BE2C (cell line): Measurements from ENCODE around the gene DSTN.

Source experiments
- DNase-seq: peaks from one replicate; pipeline ENCODE4 v3.0.0-alpha.2; 2020
- H3K27me3 ChIP-seq: fragments of 250-450 bp; sonication (Bioruptor Pico); 2 replicates; pipeline ENCODE4 v1.5.1; 2020; ENCODE audit warnings: mild to moderate bottlenecking
- H3K36me3 ChIP-seq: fragments of 250-450 bp; sonication (Bioruptor Pico); 2 replicates; pipeline ENCODE4 v1.5.1; 2020; ENCODE audit warnings: mild to moderate bottlenecking
- H3K4me1 ChIP-seq: fragments of 250-450 bp; sonication (Bioruptor Pico); 2 replicates; pipeline ENCODE4 v1.5.1; 2020
- H3K4me3 ChIP-seq: 2 replicates; pipeline ENCODE4 v1.5.1; 2011; ENCODE audit warnings: low read depth, low read length
- H3K9me3 ChIP-seq: fragments of 250-450 bp; sonication (Bioruptor Pico); 2 replicates; pipeline ENCODE4 v1.5.1; 2020
- CTCF ChIP-seq: IDR thresholded peaks from 2 replicates; pipeline ENCODE4 v1.5.1; 2012; ENCODE audit warnings: mild to moderate bottlenecking, low read depth, low read length

The DSTN gene

DNA sequence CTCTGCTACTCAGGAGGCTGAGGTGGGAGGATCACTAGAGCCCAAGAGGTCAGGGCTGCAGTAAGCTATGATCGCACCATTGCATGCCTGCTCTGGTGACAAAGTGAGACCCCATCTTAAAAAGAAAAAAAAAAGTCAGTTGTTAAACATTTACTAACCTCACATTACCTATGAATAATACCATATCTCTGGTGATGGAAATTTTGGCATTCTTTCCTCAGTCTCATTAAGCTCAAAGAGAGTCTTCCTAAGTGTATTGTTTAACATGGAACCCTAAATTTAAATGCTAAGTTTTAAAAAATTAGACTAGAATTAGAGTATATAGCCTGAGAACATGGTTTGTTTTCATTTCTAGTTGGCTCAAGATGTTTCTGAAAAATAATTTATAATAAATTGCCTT, 27.4 kb upstream of the DSTN start:
- Histone ChIP-seq H3K4me1 (no peaks in the 10 kb centered on the region), H3K9me3 (no peaks in the 10 kb centered on the region), H3K36me3 (no peaks in the 10 kb centered on the region), H3K4me3 (no peak overlapping the region), H3K27me3 (peaks cover 20% of the 10 kb centered on the region)
- no peak for DNase-seq
- TF ChIP-seq CTCF = no peak

GRCh38 chr20:17542993-17543412, 26.9 kb upstream of the DSTN start:
- no peaks in the 10 kb centered on the region for H3K36me3 ChIP-seq
- H3K9me3 ChIP-seq = no peaks in the 10 kb centered on the region
- no peak overlapping the region for H3K4me3 ChIP-seq
- TF ChIP-seq CTCF = no peak
- H3K27me3 ChIP-seq = peaks cover 20% of the 10 kb centered on the region
- DNase-seq = no peak
- H3K4me1 ChIP-seq = no peaks in the 10 kb centered on the region

DNA sequence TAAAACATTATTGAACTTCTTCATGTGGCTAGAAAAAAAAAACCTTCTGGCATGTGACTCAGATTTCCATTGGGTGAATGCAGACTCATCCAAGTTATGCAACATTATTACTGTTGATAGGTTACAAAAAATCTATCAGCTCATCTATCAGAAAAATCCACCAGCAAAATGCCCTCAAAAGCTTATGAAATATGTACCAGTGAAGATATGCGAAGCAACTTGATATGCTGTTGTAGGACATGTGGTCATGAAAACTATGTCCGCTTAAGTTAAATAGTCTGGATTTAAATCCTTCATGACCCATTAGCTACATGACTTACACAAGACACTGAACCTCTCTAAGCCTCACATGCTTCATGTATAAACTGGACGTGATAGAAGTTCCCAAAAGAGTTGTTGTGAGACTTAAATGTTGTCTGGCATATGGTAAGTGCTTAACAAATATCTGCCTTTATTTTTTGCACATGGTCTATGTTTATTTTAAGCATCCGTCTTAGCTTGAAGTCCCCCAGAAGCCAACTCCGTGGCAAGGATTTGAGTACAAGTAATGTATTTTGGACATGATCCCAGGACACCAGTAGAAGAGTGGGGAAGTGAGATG, 26.2 kb upstream of the DSTN start:
- TF ChIP-seq CTCF = no peak
- no peak for DNase-seq
- no peaks in the 10 kb centered on the region for H3K4me1 ChIP-seq
- no peak overlapping the region for H3K4me3 ChIP-seq
- peaks cover 18% of the 10 kb centered on the region for H3K27me3 ChIP-seq
- H3K36me3 ChIP-seq = no peaks in the 10 kb centered on the region
- no peaks in the 10 kb centered on the region for H3K9me3 ChIP-seq

DNA sequence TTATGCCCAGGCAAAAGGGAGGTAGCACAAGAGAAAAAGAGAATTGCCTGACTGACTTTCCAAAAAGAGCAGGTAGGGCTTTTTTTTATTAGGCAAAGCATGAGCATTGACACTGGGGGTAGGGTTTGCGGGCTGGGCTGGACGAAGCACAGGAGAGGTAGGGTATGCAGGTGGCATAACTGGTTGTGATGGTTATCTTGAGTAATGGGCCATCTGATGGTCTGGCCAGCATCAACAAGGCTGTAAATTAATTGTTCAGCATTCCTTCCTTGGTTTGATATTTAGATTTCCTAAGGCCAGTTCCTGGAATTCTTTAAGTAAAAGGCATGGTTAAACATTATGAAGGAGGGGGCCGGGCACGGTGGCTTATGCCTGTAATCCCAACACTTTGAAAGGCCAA, 24.7 kb upstream of the DSTN start:
- TF ChIP-seq CTCF = no peak
- H3K36me3 ChIP-seq = no peaks in the 10 kb centered on the region

DNA sequence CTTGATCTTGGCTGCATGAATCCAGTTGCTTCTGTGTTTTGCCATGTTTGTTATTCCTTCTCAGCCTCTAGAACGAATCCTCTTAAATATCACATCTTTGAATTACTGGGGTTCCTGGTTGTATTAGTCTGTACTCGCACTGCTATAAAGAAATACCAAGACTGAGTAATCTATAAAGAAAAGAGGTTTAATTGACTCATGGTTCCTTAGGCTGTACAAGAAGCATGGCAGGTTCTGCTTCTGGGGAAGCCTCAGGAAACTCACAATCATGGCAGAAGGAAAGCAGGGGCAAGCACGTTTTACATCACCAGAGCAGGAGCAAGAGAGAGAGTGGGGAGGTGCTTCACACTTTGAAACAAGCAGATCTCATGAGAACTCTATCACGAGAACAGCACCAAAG, 20.7 kb upstream of the DSTN start:
- Histone ChIP-seq H3K36me3 (no peaks in the 10 kb centered on the region), H3K9me3 (no peaks in the 10 kb centered on the region), H3K4me1 (no peaks in the 10 kb centered on the region), H3K27me3 (peaks cover 9% of the 10 kb centered on the region; the same call in 1 of the 2 replicates), H3K4me3 (no peak overlapping the region)
- TF ChIP-seq CTCF = no peak
- no peak for DNase-seq

More for the DNA sequence above, 24.7 kb upstream of the DSTN start:
- no peak overlapping the region for H3K4me3 ChIP-seq
- H3K4me1 ChIP-seq = no peaks in the 10 kb centered on the region
- H3K27me3 ChIP-seq = peaks cover 17% of the 10 kb centered on the region
- no peaks in the 10 kb centered on the region for H3K9me3 ChIP-seq
- DNase-seq = no peak

- H3K4me1 ChIP-seq = no peaks in the 10 kb centered on the region; the same call in 1 of the 2 replicates
- no peak overlapping the region for H3K4me3 ChIP-seq
- no peak for TF ChIP-seq CTCF
- no peak for DNase-seq
- H3K27me3 ChIP-seq = no peaks in the 10 kb centered on the region
- H3K36me3 ChIP-seq = no peaks in the 10 kb centered on the region
- H3K9me3 ChIP-seq = no peaks in the 10 kb centered on the region
Measured at GRCh38 chr20:17555106-17555505, 14.8 kb upstream of the DSTN start.
